ENCODE measurements around the gene FNDC3A. TPM values are rescaled to one million over a fixed set of nuclear protein-coding genes. Genes with fewer than 3 reads are reported as not detected.

Gene FNDC3A, protein sequence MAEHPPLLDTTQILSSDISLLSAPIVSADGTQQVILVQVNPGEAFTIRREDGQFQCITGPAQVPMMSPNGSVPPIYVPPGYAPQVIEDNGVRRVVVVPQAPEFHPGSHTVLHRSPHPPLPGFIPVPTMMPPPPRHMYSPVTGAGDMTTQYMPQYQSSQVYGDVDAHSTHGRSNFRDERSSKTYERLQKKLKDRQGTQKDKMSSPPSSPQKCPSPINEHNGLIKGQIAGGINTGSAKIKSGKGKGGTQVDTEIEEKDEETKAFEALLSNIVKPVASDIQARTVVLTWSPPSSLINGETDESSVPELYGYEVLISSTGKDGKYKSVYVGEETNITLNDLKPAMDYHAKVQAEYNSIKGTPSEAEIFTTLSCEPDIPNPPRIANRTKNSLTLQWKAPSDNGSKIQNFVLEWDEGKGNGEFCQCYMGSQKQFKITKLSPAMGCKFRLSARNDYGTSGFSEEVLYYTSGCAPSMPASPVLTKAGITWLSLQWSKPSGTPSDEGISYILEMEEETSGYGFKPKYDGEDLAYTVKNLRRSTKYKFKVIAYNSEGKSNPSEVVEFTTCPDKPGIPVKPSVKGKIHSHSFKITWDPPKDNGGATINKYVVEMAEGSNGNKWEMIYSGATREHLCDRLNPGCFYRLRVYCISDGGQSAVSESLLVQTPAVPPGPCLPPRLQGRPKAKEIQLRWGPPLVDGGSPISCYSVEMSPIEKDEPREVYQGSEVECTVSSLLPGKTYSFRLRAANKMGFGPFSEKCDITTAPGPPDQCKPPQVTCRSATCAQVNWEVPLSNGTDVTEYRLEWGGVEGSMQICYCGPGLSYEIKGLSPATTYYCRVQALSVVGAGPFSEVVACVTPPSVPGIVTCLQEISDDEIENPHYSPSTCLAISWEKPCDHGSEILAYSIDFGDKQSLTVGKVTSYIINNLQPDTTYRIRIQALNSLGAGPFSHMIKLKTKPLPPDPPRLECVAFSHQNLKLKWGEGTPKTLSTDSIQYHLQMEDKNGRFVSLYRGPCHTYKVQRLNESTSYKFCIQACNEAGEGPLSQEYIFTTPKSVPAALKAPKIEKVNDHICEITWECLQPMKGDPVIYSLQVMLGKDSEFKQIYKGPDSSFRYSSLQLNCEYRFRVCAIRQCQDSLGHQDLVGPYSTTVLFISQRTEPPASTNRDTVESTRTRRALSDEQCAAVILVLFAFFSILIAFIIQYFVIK
- total RNA-seq = 41.8 TPM

DNA sequence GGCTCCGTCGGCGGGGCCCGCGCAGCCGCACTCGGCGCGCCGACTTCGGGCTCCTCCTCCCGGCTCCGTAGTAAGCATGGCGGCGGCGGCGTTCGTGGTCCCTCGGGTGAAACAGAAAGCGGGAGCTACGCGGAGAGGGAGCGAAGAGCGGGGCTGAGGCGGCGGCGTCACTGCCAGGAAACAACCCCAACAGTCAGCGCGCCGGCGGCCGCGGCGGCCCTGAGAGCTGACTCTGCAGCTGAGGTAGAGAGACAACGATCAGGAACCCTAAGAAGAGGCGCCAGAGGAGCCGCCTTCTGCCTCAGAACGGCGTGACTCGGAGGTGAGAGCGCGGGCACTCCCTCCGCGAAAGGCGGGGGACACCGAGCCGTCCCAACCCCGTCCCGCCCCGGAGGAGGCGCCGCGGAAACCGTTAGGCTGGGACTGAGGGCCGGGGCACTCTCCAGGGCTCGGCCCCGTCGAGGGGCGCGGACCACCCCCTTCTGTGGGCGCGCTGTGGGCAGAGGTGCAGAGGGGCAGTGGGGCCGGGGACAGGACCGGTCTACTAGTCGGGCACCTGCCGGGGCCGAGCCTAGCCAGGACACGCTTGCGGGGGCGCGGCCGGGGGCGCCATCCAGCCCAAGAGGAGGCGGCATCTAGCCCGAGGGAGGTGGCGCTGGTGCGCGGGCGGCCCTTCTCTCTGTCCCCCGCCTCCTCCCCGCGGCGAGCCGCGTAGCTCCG lies at the start of gene FNDC3A:
Gene FNDC3A (plus strand): TSS at position 57 of the 720 bp plus-strand sequence. CDS start 30,279 bp downstream, outside the sequence.
- peak within 1 kb of the TSS; percentile 86 to 90 (median 89) for H3K9ac ChIP-seq (ENCODE audit: low read depth in 1 of 3, low read length in 3 of 3)
- H3K27ac ChIP-seq (ENCODE audit: low read depth, low read length) = peak within 1 kb of the TSS; percentile 89
- H3K4me3 ChIP-seq (ENCODE audit: low read length in 3 of 3) = peak within 1 kb of the TSS; percentile 85 to 94 (median 85)
- H3K27me3 ChIP-seq (ENCODE audit: control insufficient read depth in 3 of 3, insufficient read depth in 3 of 3, low read length in 3 of 3) = no peaks in the 10 kb centered on the region
- peaks cover 0 to 6% (median 0%) of the 10 kb centered on the region in 3 donors for H3K9me3 ChIP-seq (ENCODE audit: control insufficient read depth in 3 of 3, low read length in 3 of 3)
- no peaks in the 10 kb centered on the region for H3K36me3 ChIP-seq (ENCODE audit: control insufficient read depth in 3 of 3, insufficient read depth in 3 of 3, low read length in 3 of 3)
- H3K4me1 ChIP-seq (ENCODE audit: control insufficient read depth in 3 of 3, insufficient read depth in 3 of 3, low read length in 3 of 3) = peaks cover 5 to 9% (median 7%) of the 10 kb centered on the region in 3 donors

DNA sequence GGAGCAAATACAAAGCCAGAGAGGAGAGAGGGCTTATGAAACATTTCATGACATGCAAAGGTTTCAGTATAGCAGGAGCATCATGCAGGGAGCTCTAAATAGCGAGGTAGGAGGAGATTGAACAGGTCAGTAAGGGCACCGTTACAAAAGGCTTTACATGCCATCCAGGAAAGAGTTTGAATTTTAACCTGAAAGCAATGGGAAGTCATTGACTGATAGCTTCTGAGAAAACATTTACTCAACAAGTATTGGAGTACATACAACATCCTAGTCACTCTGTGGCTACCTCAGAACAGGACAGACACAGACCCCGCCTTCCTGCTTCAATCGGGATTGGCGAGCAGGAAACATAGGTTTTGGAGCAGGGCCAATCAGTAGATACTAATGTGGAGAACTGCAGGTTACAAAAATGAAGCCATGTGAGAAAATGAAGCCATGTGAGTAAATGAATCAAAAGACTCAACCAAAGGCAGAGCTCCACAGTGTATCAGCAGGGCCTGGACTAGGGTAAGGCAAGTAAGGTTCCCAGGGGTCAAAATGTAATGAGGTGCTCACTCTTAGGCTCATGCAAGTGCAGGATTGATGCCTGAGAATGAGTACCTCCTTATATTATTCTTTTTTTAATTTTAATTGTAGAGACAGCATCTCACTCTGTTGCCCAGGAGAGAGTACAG lies 46.8 kb upstream of the FNDC3A start:
- Histone ChIP-seq H3K4me1 (ENCODE audit: control insufficient read depth in 3 of 3, insufficient read depth in 3 of 3, low read length in 3 of 3) (no peaks in the 10 kb centered on the region), H3K9ac (ENCODE audit: low read depth in 1 of 3, low read length in 3 of 3) (no peak overlapping the region), H3K4me3 (ENCODE audit: low read length in 3 of 3) (no peak overlapping the region), H3K27ac (ENCODE audit: low read depth, low read length) (no peak overlapping the region), H3K36me3 (ENCODE audit: control insufficient read depth in 3 of 3, insufficient read depth in 3 of 3, low read length in 3 of 3) (no peaks in the 10 kb centered on the region), H3K27me3 (ENCODE audit: control insufficient read depth in 3 of 3, insufficient read depth in 3 of 3, low read length in 3 of 3) (no peaks in the 10 kb centered on the region), H3K9me3 (ENCODE audit: control insufficient read depth in 3 of 3, low read length in 3 of 3) (no peaks in the 10 kb centered on the region)

DNA sequence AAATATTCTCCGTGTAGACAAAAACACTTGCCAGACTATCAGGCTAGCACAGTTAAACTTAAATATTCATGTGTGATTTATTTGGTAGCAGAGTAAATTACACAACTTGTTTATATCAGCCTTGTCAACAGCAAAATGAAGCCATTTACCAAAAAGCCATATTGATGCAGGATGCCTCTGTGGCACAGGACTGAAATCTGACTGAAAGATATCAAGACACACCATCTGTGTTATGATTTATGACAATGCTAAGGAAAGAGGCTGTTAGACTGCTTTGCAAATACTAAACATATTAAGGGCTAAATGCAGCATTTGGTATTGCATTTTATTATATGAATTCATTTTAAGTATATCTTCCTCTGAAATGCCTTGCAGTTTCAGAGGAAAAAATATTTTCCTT lies 44.8 kb upstream of the FNDC3A start:
- Histone ChIP-seq H3K9ac (ENCODE audit: low read depth in 1 of 3, low read length in 3 of 3) (no peak overlapping the region), H3K4me3 (ENCODE audit: low read length in 3 of 3) (no peak overlapping the region), H3K27me3 (ENCODE audit: control insufficient read depth in 3 of 3, insufficient read depth in 3 of 3, low read length in 3 of 3) (no peaks in the 10 kb centered on the region), H3K9me3 (ENCODE audit: control insufficient read depth in 3 of 3, low read length in 3 of 3) (no peaks in the 10 kb centered on the region), H3K36me3 (ENCODE audit: control insufficient read depth in 3 of 3, insufficient read depth in 3 of 3, low read length in 3 of 3) (no peaks in the 10 kb centered on the region), H3K27ac (ENCODE audit: low read depth, low read length) (no peak overlapping the region), H3K4me1 (ENCODE audit: control insufficient read depth in 3 of 3, insufficient read depth in 3 of 3, low read length in 3 of 3) (no peaks in the 10 kb centered on the region)

DNA sequence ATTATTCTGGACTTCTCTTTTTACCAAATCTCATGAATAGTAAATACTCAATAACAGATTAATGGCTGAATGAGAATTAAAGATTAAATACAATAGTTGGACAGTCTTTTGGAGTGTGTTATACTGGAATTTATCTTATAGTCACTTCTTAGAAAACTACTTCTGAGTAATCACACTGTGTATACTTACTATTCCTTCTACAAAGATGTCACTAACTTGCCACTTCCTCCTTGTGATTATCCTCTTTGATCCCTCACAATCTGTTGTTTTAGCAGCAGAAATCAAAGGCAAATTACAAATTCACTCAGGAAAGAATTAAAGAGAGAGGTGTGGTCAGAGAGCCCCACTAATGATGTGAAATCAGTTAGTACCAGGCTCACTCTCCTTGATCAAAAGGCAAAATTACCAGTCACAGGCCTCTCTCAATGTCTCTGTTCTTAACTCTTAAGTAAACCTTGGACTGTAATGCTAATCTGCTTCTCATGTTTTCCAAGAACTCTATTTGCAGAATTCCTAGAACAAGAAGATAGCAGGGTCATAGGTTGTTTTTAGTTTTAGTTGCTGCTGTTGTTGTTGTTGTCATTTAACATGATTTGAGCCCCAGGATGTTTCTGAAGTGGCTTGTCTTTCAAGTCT lies 37.3 kb upstream of the FNDC3A start:
- H3K27me3 ChIP-seq (ENCODE audit: control insufficient read depth in 3 of 3, insufficient read depth in 3 of 3, low read length in 3 of 3) = no peaks in the 10 kb centered on the region
- no peaks in the 10 kb centered on the region for H3K36me3 ChIP-seq (ENCODE audit: control insufficient read depth in 3 of 3, insufficient read depth in 3 of 3, low read length in 3 of 3)
- no peaks in the 10 kb centered on the region for H3K9me3 ChIP-seq (ENCODE audit: control insufficient read depth in 3 of 3, low read length in 3 of 3)
- no peak overlapping the region for H3K9ac ChIP-seq (ENCODE audit: low read depth in 1 of 3, low read length in 3 of 3)
- H3K27ac ChIP-seq (ENCODE audit: low read depth, low read length) = no peak overlapping the region
- H3K4me3 ChIP-seq (ENCODE audit: low read length in 3 of 3) = no peak overlapping the region
- no peaks in the 10 kb centered on the region for H3K4me1 ChIP-seq (ENCODE audit: control insufficient read depth in 3 of 3, insufficient read depth in 3 of 3, low read length in 3 of 3)

DNA sequence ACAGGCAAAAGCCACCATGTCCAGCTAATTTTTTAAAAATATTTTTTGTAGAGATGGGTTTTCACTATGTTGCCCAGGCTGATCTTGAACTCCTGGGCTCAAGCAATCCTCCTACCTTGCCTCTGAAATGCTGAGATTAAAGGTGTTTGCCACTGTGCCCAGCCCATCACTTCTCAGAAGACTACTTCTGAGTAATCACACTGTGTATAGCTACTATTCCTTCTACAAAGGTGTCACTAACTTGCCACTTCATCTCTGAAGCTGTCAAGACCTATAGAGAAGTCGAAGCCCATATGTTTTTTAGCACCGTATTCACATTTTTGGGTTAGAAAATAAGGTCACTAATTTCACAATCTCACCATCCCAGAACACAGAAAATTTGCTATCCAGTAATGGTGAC lies 36.0 kb upstream of the FNDC3A start:
- H3K27ac ChIP-seq (ENCODE audit: low read depth, low read length) = no peak overlapping the region
- no peaks in the 10 kb centered on the region for H3K36me3 ChIP-seq (ENCODE audit: control insufficient read depth in 3 of 3, insufficient read depth in 3 of 3, low read length in 3 of 3)
- no peaks in the 10 kb centered on the region for H3K9me3 ChIP-seq (ENCODE audit: control insufficient read depth in 3 of 3, low read length in 3 of 3)
- H3K27me3 ChIP-seq (ENCODE audit: control insufficient read depth in 3 of 3, insufficient read depth in 3 of 3, low read length in 3 of 3) = no peaks in the 10 kb centered on the region
- H3K4me1 ChIP-seq (ENCODE audit: control insufficient read depth in 3 of 3, insufficient read depth in 3 of 3, low read length in 3 of 3) = no peaks in the 10 kb centered on the region
- no peak overlapping the region for H3K9ac ChIP-seq (ENCODE audit: low read depth in 1 of 3, low read length in 3 of 3)
- no peak overlapping the region for H3K4me3 ChIP-seq (ENCODE audit: low read length in 3 of 3)

DNA sequence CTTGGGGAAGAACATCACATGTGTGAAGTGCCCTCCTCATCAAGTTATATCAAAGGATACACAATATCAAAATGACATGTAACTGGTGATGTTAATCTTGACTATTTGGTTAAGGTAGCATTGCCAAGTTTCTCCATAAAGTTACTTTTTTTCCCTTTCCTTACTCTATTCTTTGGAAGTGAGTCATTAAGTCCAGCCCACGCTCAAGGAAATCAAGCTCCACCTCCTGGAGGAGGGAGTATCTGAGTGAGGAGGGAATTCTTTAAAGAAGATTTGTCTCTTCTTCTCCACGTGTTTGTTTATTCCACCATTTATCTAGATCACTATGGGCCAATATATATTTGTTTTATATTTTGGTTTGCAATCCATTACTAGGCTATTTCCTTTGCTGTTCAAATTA lies 33.6 kb upstream of the FNDC3A start:
- Histone ChIP-seq H3K4me1 (ENCODE audit: control insufficient read depth in 3 of 3, insufficient read depth in 3 of 3, low read length in 3 of 3) (no peaks in the 10 kb centered on the region), H3K27ac (ENCODE audit: low read depth, low read length) (no peak overlapping the region), H3K4me3 (ENCODE audit: low read length in 3 of 3) (no peak overlapping the region), H3K9me3 (ENCODE audit: control insufficient read depth in 3 of 3, low read length in 3 of 3) (no peaks in the 10 kb centered on the region), H3K36me3 (ENCODE audit: control insufficient read depth in 3 of 3, insufficient read depth in 3 of 3, low read length in 3 of 3) (no peaks in the 10 kb centered on the region), H3K9ac (ENCODE audit: low read depth in 1 of 3, low read length in 3 of 3) (no peak overlapping the region), H3K27me3 (ENCODE audit: control insufficient read depth in 3 of 3, insufficient read depth in 3 of 3, low read length in 3 of 3) (no peaks in the 10 kb centered on the region)

DNA sequence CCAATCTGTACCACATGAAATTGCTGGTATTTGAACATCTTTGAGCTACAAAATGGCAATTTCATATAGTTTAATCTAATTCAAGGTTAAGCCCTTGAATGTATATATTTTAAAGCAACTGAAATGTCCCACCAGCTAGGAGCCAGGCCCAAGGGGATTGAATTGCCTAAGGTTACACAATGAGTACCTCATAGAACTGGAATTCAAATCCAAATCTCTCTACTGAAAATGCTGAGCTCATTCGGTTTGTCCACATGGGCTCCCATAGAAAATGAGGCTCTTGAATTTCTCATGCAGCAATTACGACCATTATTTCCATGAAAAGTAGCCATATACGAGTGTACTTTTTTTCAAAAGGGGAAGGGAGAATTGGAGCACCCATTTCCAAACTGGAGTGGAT lies 31.5 kb upstream of the FNDC3A start:
- H3K27ac ChIP-seq (ENCODE audit: low read depth, low read length) = no peak overlapping the region
- no peaks in the 10 kb centered on the region for H3K9me3 ChIP-seq (ENCODE audit: control insufficient read depth in 3 of 3, low read length in 3 of 3)
- H3K4me1 ChIP-seq (ENCODE audit: control insufficient read depth in 3 of 3, insufficient read depth in 3 of 3, low read length in 3 of 3) = no peaks in the 10 kb centered on the region
- no peak overlapping the region for H3K9ac ChIP-seq (ENCODE audit: low read depth in 1 of 3, low read length in 3 of 3)
- no peaks in the 10 kb centered on the region for H3K36me3 ChIP-seq (ENCODE audit: control insufficient read depth in 3 of 3, insufficient read depth in 3 of 3, low read length in 3 of 3)
- no peaks in the 10 kb centered on the region for H3K27me3 ChIP-seq (ENCODE audit: control insufficient read depth in 3 of 3, insufficient read depth in 3 of 3, low read length in 3 of 3)
- H3K4me3 ChIP-seq (ENCODE audit: low read length in 3 of 3) = no peak overlapping the region

DNA sequence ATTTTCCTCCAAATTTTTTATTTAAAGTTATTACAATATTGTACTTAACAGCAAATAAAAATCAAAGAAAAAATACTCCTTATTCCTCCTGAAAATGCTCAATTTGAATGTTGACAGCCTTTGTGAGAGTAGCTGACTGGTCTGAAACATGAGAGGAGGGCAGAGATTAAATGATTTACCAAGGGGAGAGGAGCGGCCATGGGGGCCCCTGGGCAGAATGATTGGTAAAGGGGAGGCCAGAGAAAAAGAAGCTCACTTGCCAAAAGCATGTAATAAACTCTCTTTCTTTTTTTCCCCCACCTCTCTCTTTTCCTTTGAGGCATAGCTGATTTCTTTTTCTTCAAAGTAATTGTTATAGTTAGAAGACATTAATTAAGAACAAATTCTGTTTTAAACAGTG lies 30.1 kb upstream of the FNDC3A start:
- Histone ChIP-seq H3K36me3 (ENCODE audit: control insufficient read depth in 3 of 3, insufficient read depth in 3 of 3, low read length in 3 of 3) (no peaks in the 10 kb centered on the region), H3K9me3 (ENCODE audit: control insufficient read depth in 3 of 3, low read length in 3 of 3) (no peaks in the 10 kb centered on the region), H3K9ac (ENCODE audit: low read depth in 1 of 3, low read length in 3 of 3) (no peak overlapping the region), H3K4me1 (ENCODE audit: control insufficient read depth in 3 of 3, insufficient read depth in 3 of 3, low read length in 3 of 3) (no peaks in the 10 kb centered on the region), H3K27me3 (ENCODE audit: control insufficient read depth in 3 of 3, insufficient read depth in 3 of 3, low read length in 3 of 3) (no peaks in the 10 kb centered on the region), H3K27ac (ENCODE audit: low read depth, low read length) (no peak overlapping the region), H3K4me3 (ENCODE audit: low read length in 3 of 3) (no peak overlapping the region)

DNA sequence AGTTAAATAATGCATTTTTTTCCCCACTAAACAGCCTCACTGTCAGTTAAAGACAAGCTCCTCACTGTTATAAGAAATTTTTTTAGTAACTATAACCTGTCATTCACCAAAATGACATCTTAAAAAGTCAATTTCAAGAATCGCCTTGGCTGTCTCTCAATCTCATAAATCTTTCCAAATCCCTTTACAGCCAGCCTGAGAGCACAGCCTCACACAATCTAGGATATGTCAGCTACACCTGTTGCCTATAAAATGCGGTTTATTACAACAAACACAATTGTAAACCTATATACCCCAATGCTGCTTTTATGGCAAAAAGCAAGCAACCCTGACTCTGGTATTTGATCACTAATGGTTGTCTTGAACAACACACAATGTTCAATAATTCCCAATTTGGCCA lies 29.5 kb upstream of the FNDC3A start:
- Histone ChIP-seq H3K4me1 (ENCODE audit: control insufficient read depth in 3 of 3, insufficient read depth in 3 of 3, low read length in 3 of 3) (no peaks in the 10 kb centered on the region), H3K9ac (ENCODE audit: low read depth in 1 of 3, low read length in 3 of 3) (no peak overlapping the region), H3K36me3 (ENCODE audit: control insufficient read depth in 3 of 3, insufficient read depth in 3 of 3, low read length in 3 of 3) (no peaks in the 10 kb centered on the region), H3K27ac (ENCODE audit: low read depth, low read length) (no peak overlapping the region), H3K4me3 (ENCODE audit: low read length in 3 of 3) (no peak overlapping the region), H3K9me3 (ENCODE audit: control insufficient read depth in 3 of 3, low read length in 3 of 3) (no peaks in the 10 kb centered on the region), H3K27me3 (ENCODE audit: control insufficient read depth in 3 of 3, insufficient read depth in 3 of 3, low read length in 3 of 3) (no peaks in the 10 kb centered on the region)

All from skeletal muscle tissue (tissue), 4 donors.